WTC11 (cell line): Measurements from ENCODE around the gene SMIM24. TPM values are rescaled to one million over a fixed set of nuclear protein-coding genes. Genes with fewer than 3 reads are reported as not detected.
"Not testable (repeated sequence)": the region's sequence is repeated elsewhere in the genome, so short reads cannot be mapped to it uniquely, and the experiment has no call there.

ENCODE experiments used
- ATAC-seq: fragments of 200-7000 bp; cut with Tn5 transposase; 2 replicates; pipeline ENCODE4 v1.10.0; 2021; ENCODE audit warnings: mild to moderate bottlenecking, moderate library complexity
- CTCF ChIA-PET: fragments of 300-600 bp; sonication (Branson Sonifier 250); formaldehyde crosslinking; loops from one replicate; lab custom pipeline; 2021; ENCODE audit warnings: antibody characterized with exemption; lab: Charles Lee
- POLR2A ChIA-PET: fragments of 350-600 bp; sonication (Branson Sonifier 250); formaldehyde crosslinking; loops from one replicate; lab custom pipeline; 2021; ENCODE audit warnings: antibody characterized with exemption; lab: Charles Lee
- DNase-seq: peaks from one replicate; pipeline ENCODE4 v3.0.0; 2021; ENCODE audit warnings: low spot score
- H3K27ac Mint-ChIP-seq: 2 replicates; pipeline ENCODE4 v1.8.0; 2021; ENCODE audit warnings: mixed read lengths
- H3K27me3 Mint-ChIP-seq: 2 replicates; pipeline ENCODE4 v1.8.0; 2021; ENCODE audit warnings: low read depth, mild to moderate bottlenecking, moderate library complexity, mixed read lengths
- H3K36me3 Mint-ChIP-seq: 2 replicates; pipeline ENCODE4 v1.8.0; 2021; ENCODE audit warnings: mixed read lengths
- H3K4me1 Mint-ChIP-seq: 2 replicates; pipeline ENCODE4 v1.8.0; 2022; ENCODE audit warnings: mixed read lengths
- H3K4me3 Mint-ChIP-seq: 2 replicates; pipeline ENCODE4 v1.8.0; 2021; ENCODE audit warnings: mild to moderate bottlenecking, moderate library complexity, mixed read lengths
- H3K9me3 Mint-ChIP-seq: 2 replicates; pipeline ENCODE4 v1.8.0; 2021; ENCODE audit warnings: mixed read lengths
- FOXK1 ChIP-seq: sonication (generic); formaldehyde crosslinking; IDR thresholded peaks from 2 replicates; pipeline ENCODE4 v1.8.0; 2022; ENCODE audit warnings: mild to moderate bottlenecking, moderate library complexity, missing genetic modification reagents
- KAT7 ChIP-seq: sonication (generic); formaldehyde crosslinking; IDR thresholded peaks from 2 replicates; pipeline ENCODE4 v1.8.1; 2023; ENCODE audit warnings: missing genetic modification reagents, mild to moderate bottlenecking, borderline replicate concordance
- NFYB ChIP-seq: sonication (generic); formaldehyde crosslinking; conservative IDR thresholded peaks from 2 replicates; pipeline ENCODE4 v1.8.0; 2022; ENCODE audit warnings: low read depth, missing genetic modification reagents
- NR3C1 ChIP-seq: sonication (generic); formaldehyde crosslinking; conservative IDR thresholded peaks from 2 replicates; pipeline ENCODE4 v1.8.1; 2023; ENCODE audit warnings: low read depth, mild to moderate bottlenecking, missing genetic modification reagents
- SOX15 ChIP-seq: fragments of 250-450 bp; sonication (Bioruptor Pico); IDR thresholded peaks from 2 replicates; pipeline ENCODE4 v1.9.0; 2021; ENCODE audit warnings: mild to moderate bottlenecking
- TEAD1 ChIP-seq: sonication (generic); formaldehyde crosslinking; IDR thresholded peaks from 2 replicates; pipeline ENCODE4 v1.8.0; 2022; ENCODE audit warnings: mild to moderate bottlenecking, missing genetic modification reagents
- ZNF232 ChIP-seq: sonication (generic); formaldehyde crosslinking; IDR thresholded peaks from 2 replicates; pipeline ENCODE4 v1.8.0; 2022; ENCODE audit warnings: mild to moderate bottlenecking, missing genetic modification reagents
- total RNA-seq: library from RNA; stranded (reverse); gene quantifications from 3 replicates; pipeline ENCODE4 v1.2.3, GENCODE V29; 2021
- TF ChIP-seq, protein P1 (sequence below): sonication (generic); formaldehyde crosslinking; IDR thresholded peaks from 2 replicates; pipeline ENCODE4 v1.8.1; 2022; ENCODE audit warnings: low read depth, missing genetic modification reagents, borderline replicate concordance
- TF ChIP-seq, protein P2 (sequence below): sonication (generic); formaldehyde crosslinking; conservative IDR thresholded peaks from 2 replicates; pipeline ENCODE4 v1.8.1; 2023; ENCODE audit warnings: mild to moderate bottlenecking, low read depth, missing genetic modification reagents, moderate library complexity
- TF ChIP-seq, protein P3 (sequence below): fragments of 250-450 bp; sonication (Bioruptor Pico); IDR thresholded peaks from 2 replicates; pipeline ENCODE4 v1.9.0; 2021; ENCODE audit warnings: mild to moderate bottlenecking, borderline replicate concordance
- TF ChIP-seq, protein P4 (sequence below): fragments of 200-600 bp; IDR thresholded peaks from 2 replicates; pipeline ENCODE4 v1.8.0; 2022; ENCODE audit warnings: antibody characterized with exemption

SMIM24 gene
- total RNA-seq, 1 experiment from 2014 or later: 2.8 TPM

DNA sequence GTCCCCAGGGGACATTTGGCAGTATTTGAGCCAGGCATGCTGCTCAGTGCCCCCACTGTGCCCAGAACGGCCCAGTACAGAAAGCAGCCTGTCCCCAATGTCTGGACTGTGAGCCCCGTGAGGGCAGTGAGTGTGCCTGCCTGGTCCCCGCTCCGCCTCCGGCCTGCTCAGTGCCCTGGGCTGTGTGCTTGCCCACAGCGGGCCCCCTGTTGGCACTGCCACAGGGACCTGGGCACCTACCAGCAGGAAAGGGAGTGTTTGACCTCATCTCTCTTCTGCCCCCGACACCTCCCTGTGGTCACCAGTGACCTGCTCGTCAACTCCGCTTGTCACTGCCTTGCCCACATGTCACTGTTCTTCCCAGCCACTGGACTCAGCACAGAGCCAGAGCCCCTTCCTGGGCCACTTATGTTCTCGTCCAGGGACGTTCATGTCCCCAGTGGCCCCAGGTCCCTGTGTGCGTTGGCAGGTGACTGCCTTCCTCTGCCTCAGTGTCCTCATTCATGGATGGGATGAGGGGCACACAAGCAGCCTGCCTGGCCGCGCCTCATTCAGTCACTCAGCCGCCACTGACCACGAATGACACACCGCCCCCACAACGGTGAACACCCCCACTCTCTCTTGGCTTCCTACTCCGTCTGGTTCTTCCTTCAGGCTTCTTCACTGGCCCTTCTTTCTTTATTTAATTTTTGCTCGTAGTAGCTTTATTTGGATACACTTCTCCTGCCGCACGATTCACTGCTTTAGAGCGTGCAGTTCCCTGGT, 28.6 kb upstream of the SMIM24 start:
- Mint-ChIP-seq H3K4me3 (no peak overlapping the region), H3K36me3 (peaks cover 12% of the 10 kb centered on the region; the same call in 1 of the 2 replicates), H3K27me3 (no peaks in the 10 kb centered on the region; the same call in 1 of the 2 replicates), H3K27ac (peak overlapping the region; percentile 83; the same call in 1 of the 2 replicates), H3K4me1 (peaks cover 18% of the 10 kb centered on the region), H3K9me3 (no peaks in the 10 kb centered on the region)
- CTCF ChIA-PET: interaction anchor here (1.2 kb wide), 1 partner anchor 17 kb away, joined by 4 read pairs; no protein-coding TSS in a partner anchor
- TF ChIP-seq NR3C1 (CRISPR knock-in tag): no peak
- TF ChIP-seq, protein P1, sequence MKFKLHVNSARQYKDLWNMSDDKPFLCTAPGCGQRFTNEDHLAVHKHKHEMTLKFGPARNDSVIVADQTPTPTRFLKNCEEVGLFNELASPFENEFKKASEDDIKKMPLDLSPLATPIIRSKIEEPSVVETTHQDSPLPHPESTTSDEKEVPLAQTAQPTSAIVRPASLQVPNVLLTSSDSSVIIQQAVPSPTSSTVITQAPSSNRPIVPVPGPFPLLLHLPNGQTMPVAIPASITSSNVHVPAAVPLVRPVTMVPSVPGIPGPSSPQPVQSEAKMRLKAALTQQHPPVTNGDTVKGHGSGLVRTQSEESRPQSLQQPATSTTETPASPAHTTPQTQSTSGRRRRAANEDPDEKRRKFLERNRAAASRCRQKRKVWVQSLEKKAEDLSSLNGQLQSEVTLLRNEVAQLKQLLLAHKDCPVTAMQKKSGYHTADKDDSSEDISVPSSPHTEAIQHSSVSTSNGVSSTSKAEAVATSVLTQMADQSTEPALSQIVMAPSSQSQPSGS: no peak
- no peak for TF ChIP-seq TEAD1 (CRISPR knock-in tag)
- TF ChIP-seq, protein P2, sequence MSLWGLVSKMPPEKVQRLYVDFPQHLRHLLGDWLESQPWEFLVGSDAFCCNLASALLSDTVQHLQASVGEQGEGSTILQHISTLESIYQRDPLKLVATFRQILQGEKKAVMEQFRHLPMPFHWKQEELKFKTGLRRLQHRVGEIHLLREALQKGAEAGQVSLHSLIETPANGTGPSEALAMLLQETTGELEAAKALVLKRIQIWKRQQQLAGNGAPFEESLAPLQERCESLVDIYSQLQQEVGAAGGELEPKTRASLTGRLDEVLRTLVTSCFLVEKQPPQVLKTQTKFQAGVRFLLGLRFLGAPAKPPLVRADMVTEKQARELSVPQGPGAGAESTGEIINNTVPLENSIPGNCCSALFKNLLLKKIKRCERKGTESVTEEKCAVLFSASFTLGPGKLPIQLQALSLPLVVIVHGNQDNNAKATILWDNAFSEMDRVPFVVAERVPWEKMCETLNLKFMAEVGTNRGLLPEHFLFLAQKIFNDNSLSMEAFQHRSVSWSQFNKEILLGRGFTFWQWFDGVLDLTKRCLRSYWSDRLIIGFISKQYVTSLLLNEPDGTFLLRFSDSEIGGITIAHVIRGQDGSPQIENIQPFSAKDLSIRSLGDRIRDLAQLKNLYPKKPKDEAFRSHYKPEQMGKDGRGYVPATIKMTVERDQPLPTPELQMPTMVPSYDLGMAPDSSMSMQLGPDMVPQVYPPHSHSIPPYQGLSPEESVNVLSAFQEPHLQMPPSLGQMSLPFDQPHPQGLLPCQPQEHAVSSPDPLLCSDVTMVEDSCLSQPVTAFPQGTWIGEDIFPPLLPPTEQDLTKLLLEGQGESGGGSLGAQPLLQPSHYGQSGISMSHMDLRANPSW (CRISPR knock-in tag): no peak
- TF ChIP-seq ZNF232 (CRISPR knock-in tag): no peak
- no peak for TF ChIP-seq FOXK1 (CRISPR knock-in tag)
- no peak for TF ChIP-seq KAT7
- ATAC-seq: no peak
- no peak for DNase-seq
- POLR2A ChIA-PET: interaction anchor here (0.7 kb wide), 1 partner anchor 9 kb away, joined by 7 read pairs; no protein-coding TSS in a partner anchor

DNA sequence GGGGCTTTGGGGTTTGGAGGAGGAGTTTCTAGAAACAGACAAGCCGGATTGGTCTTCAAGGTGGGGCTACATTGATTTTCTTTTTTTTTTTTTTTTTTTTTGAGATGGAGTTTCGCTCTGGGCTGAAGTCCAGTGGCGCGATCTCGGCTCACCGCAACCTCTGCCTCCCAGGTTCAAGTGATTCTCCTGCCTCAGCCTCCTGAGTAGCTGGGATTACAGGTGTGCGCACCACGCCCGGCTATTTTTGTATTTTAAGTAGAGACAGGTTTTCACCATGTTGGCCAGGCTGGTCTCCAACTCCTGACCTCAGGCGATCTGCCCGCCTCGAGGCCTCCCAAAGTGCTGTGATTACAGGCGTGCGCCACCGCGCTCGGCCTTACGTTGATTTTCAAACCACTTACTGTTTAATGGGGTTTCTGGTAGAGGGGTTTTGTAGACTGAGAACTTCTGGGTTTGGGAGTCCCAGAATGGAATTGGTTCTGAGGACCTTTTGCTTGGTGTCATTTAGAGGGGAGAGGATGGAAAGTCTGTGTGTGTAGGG, 27.9 kb upstream of the SMIM24 start:
- Mint-ChIP-seq H3K36me3 (peaks cover 12% of the 10 kb centered on the region; the same call in 1 of the 2 replicates), H3K4me3 (peak overlapping the region; percentile 85), H3K4me1 (peaks cover 18% of the 10 kb centered on the region)
- CTCF ChIA-PET, DNase-seq, ATAC-seq, H3K27me3 Mint-ChIP-seq, H3K9me3 Mint-ChIP-seq, H3K27ac Mint-ChIP-seq: not testable (repeated sequence)
- POLR2A ChIA-PET: interaction anchor here (0.7 kb wide), 2 partner anchors 10 to 24 kb away, joined by 4 to 7 read pairs; no protein-coding TSS in a partner anchor

DNA sequence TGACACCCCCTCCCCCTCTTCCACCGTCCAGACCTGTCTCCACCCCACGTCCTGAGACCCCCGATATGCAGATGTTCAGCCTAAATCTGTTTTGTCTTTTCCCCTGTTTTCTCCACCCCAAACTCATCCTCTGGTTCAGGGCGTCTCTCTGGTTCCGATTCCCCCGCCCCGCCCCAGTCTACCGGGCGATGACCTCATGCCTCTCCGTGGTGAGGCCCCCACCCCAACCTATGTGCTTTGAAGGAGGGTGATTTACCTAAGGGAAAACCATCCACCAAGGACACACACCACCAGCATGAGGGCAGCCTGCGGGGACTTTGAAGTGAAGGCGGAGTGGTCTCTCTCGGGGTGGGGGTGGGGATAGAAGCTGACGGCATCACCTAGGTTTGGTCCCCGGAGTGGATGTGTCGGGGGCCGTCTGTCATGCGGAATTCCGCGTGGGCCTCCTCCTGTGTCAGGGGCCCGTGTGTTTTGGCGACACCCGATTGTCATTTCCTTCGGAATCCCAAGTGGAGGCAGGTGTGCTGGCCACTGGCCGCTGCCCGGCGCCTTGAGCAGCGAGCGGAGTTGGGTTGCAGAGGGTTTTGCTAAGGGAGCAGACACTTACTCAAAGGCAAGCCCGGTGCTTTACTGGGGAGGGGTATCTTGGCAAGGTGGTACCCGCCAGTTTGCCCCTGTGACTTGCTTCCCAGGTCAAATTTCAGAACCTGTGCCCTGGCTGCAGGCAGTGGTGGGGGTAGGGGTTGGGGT, 27.2 kb upstream of the SMIM24 start:
- DNase-seq (peak; percentile 42), ATAC-seq (peak; percentile 14)
- ChIA-PET POLR2A (interaction anchor here (0.7 kb wide), 1 partner anchor 23 kb away, joined by 4 read pairs; no protein-coding TSS in a partner anchor), CTCF (interaction anchor here (0.6 to 1.4 kb wide), 5 partner anchors 19 to 69 kb away, joined by 3 to 6 read pairs (median 5); no protein-coding TSS in a partner anchor)
- Mint-ChIP-seq H3K4me3 (peak overlapping the region; percentile 85), H3K4me1 (peaks cover 18% of the 10 kb centered on the region), H3K27me3 (no peaks in the 10 kb centered on the region; the same call in 1 of the 2 replicates), H3K27ac (peak overlapping the region; percentile 78; the same call in 1 of the 2 replicates), H3K36me3 (peaks cover 12% of the 10 kb centered on the region; the same call in 1 of the 2 replicates), H3K9me3 (no peaks in the 10 kb centered on the region)
- TF ChIP-seq, protein P1: no peak
- no peak for TF ChIP-seq KAT7
- TF ChIP-seq NFYB (CRISPR knock-in tag): no peak
- TF ChIP-seq, protein P3, sequence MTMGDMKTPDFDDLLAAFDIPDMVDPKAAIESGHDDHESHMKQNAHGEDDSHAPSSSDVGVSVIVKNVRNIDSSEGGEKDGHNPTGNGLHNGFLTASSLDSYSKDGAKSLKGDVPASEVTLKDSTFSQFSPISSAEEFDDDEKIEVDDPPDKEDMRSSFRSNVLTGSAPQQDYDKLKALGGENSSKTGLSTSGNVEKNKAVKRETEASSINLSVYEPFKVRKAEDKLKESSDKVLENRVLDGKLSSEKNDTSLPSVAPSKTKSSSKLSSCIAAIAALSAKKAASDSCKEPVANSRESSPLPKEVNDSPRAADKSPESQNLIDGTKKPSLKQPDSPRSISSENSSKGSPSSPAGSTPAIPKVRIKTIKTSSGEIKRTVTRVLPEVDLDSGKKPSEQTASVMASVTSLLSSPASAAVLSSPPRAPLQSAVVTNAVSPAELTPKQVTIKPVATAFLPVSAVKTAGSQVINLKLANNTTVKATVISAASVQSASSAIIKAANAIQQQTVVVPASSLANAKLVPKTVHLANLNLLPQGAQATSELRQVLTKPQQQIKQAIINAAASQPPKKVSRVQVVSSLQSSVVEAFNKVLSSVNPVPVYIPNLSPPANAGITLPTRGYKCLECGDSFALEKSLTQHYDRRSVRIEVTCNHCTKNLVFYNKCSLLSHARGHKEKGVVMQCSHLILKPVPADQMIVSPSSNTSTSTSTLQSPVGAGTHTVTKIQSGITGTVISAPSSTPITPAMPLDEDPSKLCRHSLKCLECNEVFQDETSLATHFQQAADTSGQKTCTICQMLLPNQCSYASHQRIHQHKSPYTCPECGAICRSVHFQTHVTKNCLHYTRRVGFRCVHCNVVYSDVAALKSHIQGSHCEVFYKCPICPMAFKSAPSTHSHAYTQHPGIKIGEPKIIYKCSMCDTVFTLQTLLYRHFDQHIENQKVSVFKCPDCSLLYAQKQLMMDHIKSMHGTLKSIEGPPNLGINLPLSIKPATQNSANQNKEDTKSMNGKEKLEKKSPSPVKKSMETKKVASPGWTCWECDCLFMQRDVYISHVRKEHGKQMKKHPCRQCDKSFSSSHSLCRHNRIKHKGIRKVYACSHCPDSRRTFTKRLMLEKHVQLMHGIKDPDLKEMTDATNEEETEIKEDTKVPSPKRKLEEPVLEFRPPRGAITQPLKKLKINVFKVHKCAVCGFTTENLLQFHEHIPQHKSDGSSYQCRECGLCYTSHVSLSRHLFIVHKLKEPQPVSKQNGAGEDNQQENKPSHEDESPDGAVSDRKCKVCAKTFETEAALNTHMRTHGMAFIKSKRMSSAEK (CRISPR knock-in tag): no peak
- TF ChIP-seq, protein P4, sequence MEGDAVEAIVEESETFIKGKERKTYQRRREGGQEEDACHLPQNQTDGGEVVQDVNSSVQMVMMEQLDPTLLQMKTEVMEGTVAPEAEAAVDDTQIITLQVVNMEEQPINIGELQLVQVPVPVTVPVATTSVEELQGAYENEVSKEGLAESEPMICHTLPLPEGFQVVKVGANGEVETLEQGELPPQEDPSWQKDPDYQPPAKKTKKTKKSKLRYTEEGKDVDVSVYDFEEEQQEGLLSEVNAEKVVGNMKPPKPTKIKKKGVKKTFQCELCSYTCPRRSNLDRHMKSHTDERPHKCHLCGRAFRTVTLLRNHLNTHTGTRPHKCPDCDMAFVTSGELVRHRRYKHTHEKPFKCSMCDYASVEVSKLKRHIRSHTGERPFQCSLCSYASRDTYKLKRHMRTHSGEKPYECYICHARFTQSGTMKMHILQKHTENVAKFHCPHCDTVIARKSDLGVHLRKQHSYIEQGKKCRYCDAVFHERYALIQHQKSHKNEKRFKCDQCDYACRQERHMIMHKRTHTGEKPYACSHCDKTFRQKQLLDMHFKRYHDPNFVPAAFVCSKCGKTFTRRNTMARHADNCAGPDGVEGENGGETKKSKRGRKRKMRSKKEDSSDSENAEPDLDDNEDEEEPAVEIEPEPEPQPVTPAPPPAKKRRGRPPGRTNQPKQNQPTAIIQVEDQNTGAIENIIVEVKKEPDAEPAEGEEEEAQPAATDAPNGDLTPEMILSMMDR: no peak
- no peak for TF ChIP-seq SOX15 (CRISPR knock-in tag)
